Measurements from ENCODE around the gene CIPC. TPM values are rescaled to one million over a fixed set of nuclear protein-coding genes. Genes with fewer than 3 reads are reported as not detected.

The CIPC gene
- total and polyA plus RNA-seq, 2 donors (not counting 1 experiment from before 2014, with no cell fraction given): 13.3 to 47.0 TPM

- Histone ChIP-seq H3K27ac (ENCODE audit: low read length in 2 of 2) (peak overlapping the region; percentile 92 to 99), H4K20me1 (ENCODE audit: control insufficient read depth, insufficient read depth, low read length, poor library complexity, severe bottlenecking) (no peaks in the 10 kb centered on the region), H3K4me2 (replicated peaks; ENCODE audit: low read depth, low read length, poor library complexity, severe bottlenecking) (peak overlapping the region; percentile 95), H3K9me3 (ENCODE audit: control extremely low read depth in 1 of 3, control insufficient read depth in 2 of 3, insufficient read depth in 1 of 3, low read length in 2 of 3) (no peaks in the 10 kb centered on the region), H3K36me3 (replicated peaks in 1 of 2; ENCODE audit: control extremely low read depth in 1 of 2, control insufficient read depth in 1 of 2, extremely low read depth in 1 of 2, insufficient read depth in 2 of 2, low read length in 1 of 2) (no peaks in the 10 kb centered on the region), H3K79me2 (ENCODE audit: control insufficient read depth, insufficient read depth, low read length) (peaks cover 69% of the 10 kb centered on the region), H3K4me1 (ENCODE audit: control insufficient read depth in 2 of 2, insufficient read depth in 2 of 2, low read length in 2 of 2) (peaks cover 45 to 51% of the 10 kb centered on the region in 2 donors), H2AFZ (ENCODE audit: insufficient read depth, low read depth, low read length, poor library complexity, severe bottlenecking) (peak overlapping the region; percentile 99), H3K27me3 (replicated peaks in 1 of 4; ENCODE audit: control extremely low read depth in 1 of 4, control insufficient read depth in 3 of 4, insufficient read depth in 4 of 4, low read length in 3 of 4) (no peaks in the 10 kb centered on the region), H3K9ac (ENCODE audit: low read length) (peak overlapping the region; percentile 98), H3K4me3 (ENCODE audit: control extremely low read depth in 1 of 5, extremely low read depth in 1 of 5, insufficient read depth in 1 of 5, low read depth in 2 of 5, low read length in 4 of 5) (peak overlapping the region; percentile 63 to 99 (median 99))
- Mint-ChIP-seq H3K27me3 (no peaks in the 10 kb centered on the region), H3K4me3 (peak overlapping the region; percentile 86), H3K27ac (peak overlapping the region; percentile 96), H3K4me1 (peaks cover 70% of the 10 kb centered on the region), H3K9me3 (ENCODE audit: insufficient read depth) (no peaks in the 10 kb centered on the region)
- DNase-seq: no peak
- ATAC-seq (ENCODE audit: low read depth): no peak
- ChIA-PET CTCF (interaction anchor here (0.8 to 30.2 kb wide), 8 partner anchors 10 to 226 kb away, joined by 3 to 757 read pairs (median 12); partner anchors contain the start of genes GSTZ1 and POMT2), POLR2A (interaction anchor here (0.6 to 6.2 kb wide), 7 partner anchors 11 to 222 kb away, joined by 3 to 110 read pairs (median 4); partner anchors contain the start of genes GSTZ1 and POMT2)
- WGBS (ENCODE audit: insufficient coverage): 15% methylated on average over 22 of the region's 23 CpGs
- no peak for TF ChIP-seq EZH2 (IDR thresholded peaks at IDR 0.05; ENCODE audit: borderline replicate concordance, insufficient read depth, low read depth, low read length, poor library complexity, severe bottlenecking)
- TF ChIP-seq CTCF (IDR thresholded peaks at IDR 0.05): no peak
- intact Hi-C loops (cut with micrococcal nuclease): loop anchor here (1.0 to 5.0 kb wide), 12 partner anchors 10 to 1111 kb away; partner anchors contain the start of genes ANGEL1, GPATCH2L, GSTZ1 and IFT43
Measured at GRCh38 chr14:77098529-77099353, 683 bp downstream of the CIPC start.

Data from B cell (primary cell).